ENCODE results near the gene MACF1.
A peak's percentile ranks its signal among the peaks of the same experiment; 100 is the strongest.
"Not testable (repeated sequence)": the region's sequence is repeated elsewhere in the genome, so short reads cannot be mapped to it uniquely, and the experiment has no call there.

The MACF1 gene, protein sequence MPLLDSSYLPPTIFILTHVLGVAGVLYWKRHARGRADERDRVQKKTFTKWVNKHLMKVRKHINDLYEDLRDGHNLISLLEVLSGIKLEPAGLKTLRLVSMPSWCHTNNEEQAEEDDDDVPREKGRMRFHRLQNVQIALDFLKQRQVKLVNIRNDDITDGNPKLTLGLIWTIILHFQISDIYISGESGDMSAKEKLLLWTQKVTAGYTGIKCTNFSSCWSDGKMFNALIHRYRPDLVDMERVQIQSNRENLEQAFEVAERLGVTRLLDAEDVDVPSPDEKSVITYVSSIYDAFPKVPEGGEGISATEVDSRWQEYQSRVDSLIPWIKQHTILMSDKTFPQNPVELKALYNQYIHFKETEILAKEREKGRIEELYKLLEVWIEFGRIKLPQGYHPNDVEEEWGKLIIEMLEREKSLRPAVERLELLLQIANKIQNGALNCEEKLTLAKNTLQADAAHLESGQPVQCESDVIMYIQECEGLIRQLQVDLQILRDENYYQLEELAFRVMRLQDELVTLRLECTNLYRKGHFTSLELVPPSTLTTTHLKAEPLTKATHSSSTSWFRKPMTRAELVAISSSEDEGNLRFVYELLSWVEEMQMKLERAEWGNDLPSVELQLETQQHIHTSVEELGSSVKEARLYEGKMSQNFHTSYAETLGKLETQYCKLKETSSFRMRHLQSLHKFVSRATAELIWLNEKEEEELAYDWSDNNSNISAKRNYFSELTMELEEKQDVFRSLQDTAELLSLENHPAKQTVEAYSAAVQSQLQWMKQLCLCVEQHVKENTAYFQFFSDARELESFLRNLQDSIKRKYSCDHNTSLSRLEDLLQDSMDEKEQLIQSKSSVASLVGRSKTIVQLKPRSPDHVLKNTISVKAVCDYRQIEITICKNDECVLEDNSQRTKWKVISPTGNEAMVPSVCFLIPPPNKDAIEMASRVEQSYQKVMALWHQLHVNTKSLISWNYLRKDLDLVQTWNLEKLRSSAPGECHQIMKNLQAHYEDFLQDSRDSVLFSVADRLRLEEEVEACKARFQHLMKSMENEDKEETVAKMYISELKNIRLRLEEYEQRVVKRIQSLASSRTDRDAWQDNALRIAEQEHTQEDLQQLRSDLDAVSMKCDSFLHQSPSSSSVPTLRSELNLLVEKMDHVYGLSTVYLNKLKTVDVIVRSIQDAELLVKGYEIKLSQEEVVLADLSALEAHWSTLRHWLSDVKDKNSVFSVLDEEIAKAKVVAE (N-terminal part only)

GRCh38 chr1:39204441-39205081 is at the start of gene MACF1:
MACF1 (plus strand) TSS chr1:39204695; CDS start chr1:39205023, 328 bp downstream.
- peak; percentile 30 for DNase-seq (ENCODE audit: low spot score)

- DNase-seq (ENCODE audit: low spot score), result no peak
Observed at GRCh38 chr1:39157304-39157703, 47.2 kb upstream of the MACF1 start.

DNA sequence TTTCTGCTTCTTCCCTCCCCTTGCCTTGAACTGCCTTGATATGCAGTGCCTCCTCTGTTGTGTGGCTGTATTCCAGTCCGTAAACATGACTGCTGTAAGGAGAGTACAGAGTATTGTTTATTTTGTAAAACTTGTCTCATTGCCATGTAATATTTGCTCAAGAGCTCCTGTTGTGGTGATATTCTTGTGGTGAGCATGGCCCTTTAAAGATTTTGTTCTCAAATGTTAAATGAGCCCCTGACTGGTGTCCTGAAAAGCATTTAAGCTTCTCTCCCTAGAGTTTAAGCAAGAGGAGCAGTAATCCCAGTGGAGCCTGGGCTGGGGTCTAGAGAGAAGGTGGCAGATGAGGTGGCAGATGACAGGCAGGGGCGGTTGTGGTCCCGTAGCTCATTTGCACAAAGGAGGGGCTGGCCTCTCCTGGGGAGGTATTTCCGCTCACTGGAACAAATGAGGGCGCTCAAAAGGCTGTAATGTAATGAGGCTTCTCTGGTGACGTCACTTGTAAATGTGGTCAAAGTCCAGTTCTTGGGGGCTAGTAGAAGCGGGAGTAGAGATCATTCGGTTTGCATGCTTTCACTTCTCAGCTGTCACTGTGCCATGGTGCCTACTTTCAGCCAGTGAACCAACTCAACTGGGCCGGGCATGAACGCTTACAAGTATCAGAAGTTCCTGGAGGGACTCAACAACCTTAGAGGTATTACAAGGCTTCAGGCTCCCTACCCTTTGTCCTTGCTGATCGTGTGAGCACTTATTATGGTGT is 46.0 kb upstream of the MACF1 start:
- DNase-seq (ENCODE audit: low spot score), result no peak

DNA sequence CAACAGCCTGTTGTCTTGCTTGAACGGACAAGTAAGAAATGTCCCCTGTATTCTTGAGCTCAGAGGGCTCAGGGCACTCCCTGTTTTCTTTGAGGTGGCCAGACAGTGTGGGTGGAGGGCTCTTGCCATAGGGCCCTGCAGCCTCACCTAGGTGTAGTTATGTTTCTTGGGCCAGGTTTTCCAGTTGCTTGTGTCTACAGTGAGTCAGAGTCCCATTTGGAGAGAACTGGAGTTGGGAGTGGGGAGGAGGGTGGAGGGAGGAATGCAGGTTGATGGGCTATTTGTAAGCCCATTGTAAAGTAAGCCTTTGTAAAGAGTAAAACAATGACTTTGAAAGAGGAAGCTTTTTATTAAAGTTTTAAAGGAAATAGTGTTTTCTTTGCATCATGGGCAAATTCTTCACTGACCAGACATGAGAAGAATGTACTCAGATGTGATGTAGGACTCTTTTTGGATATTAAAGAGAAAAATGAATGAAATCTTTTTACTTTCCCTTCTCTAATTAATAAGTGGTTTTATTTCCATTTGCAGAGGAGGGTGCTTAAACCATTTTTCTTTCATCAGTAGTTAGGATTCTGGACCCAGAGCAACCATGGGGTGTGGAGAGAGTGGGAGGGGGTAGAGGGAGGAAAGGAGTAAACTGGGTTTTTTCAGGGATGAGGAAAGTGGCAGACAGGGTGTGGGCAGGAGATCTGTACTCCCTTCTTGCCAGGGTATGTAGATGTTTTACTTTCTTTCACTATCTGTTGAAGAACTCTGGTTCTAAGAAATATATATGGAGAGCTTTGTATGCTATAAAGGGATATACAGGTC is 45.1 kb upstream of the MACF1 start:
- no peak for DNase-seq (ENCODE audit: low spot score)

DNA sequence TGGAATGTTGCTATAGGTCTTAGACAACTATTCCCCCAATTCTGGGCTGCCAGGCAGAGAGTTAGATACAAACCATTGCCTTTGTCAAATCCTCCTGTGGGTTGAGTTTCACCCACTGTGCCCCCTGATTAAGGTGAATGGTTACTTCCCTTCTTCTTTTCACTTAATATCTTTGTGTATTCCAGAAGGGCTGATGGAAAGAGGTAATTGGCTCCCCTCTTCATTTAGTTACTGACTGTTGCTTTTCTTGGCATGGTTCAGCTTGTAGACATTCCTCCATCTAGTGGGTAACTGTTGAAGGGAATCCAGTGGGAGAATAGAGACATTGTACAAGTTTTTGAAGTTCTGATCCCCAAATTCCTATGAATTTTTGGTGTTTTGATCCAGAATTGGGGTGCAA is 43.8 kb upstream of the MACF1 start:
- DNase-seq (ENCODE audit: low spot score), result no peak

DNA sequence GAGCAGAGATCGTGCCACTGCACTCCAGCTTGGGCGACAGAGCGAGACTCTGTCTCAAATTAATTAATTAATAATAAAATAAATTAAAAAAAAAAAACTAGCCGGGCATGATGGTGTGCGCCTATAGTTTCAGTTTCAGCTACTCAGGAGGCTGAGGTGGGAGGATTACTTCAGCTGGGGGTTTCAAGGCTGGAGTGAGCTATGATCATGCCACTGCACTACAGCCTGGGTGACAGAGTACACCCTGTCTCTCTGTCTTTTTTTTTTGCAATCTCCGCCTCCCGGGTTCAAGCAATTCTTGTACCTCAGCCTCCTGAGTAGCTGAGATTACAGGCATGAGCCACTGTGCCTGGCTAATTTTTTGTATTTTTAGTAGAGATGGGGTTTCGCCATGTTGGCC is 42.7 kb upstream of the MACF1 start:
- not testable (repeated sequence) for DNase-seq (ENCODE audit: low spot score)

GRCh38 chr1:39163469-39163868 is 41.0 kb upstream of the MACF1 start:
- DNase-seq (ENCODE audit: low spot score), result no peak

- no peak for DNase-seq (ENCODE audit: low spot score)
Observed at GRCh38 chr1:39164256-39164655, 40.2 kb upstream of the MACF1 start.

DNA sequence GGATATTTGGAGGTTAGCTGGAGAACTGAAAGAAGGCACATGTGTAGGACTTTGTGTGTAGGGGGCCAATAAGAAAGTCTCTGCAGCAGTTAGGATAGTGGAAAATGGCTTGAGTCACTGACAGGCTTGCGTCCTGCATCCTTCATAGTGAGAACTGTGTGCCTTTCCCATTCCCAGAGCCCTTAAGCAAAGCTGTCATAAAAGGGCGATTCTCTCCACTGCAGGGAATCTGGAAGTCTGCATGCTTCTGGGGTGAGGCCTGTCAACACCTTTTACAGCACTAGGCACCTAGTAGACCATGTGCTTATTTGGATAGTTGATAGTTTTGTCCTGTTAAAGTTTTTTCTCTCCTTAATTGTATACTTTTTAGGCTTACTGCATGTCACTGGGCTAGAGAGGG is 39.4 kb upstream of the MACF1 start:
- DNase-seq (ENCODE audit: low spot score), result no peak

DNA sequence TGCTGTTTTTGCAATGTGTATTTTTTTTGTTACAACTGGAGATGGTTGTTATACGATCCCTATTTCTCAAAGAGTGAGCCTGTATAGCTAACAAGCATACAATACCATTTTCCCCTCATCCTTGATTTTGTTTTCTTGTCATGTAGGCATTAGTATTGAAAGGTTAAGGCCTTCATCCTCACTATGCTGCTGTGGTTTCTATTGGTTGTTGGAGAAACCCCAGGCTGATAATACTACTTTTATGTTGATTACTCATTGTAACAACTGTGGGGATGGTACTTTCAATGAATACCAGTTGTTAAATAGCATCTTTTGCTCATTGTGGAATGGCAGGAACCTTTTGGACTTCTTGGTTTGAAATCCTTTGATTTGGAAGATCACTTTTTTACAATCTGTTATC is 39.0 kb upstream of the MACF1 start:
- DNase-seq (ENCODE audit: low spot score), result no peak

DNA sequence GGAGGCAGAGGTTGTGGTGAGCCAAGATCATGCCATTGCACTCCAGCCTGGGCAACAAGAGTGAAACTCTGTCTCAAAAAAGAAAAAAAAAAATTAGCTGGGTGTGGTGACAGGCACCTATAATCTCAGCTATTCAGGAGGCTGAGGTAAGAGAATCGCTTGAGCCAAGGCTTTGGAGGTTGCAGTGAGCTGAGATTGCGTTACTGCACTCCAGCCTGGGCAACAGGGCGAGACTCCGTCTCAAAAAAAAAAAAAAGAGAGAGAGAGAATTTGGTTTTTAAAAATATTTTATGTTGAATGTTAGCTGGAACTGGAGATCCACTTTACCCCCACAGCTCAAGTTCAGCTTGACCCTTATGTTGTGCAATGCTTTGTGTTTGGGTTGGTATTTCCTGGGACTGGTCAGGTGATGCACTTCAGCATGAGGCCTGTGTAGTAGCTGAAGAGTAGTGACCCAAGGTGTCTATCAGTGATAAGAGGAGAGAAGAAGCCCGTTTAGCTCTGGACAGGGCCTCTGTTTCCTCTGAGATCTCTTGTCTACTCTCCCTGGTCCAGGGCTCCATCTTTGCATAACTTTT is 36.8 kb upstream of the MACF1 start:
- DNase-seq (ENCODE audit: low spot score), result no peak

- no peak for DNase-seq (ENCODE audit: low spot score)
Observed at GRCh38 chr1:39168301-39169080, 36.0 kb upstream of the MACF1 start.

- no peak for DNase-seq (ENCODE audit: low spot score)
Observed at GRCh38 chr1:39170731-39171667, 33.5 kb upstream of the MACF1 start.

- no peak for DNase-seq (ENCODE audit: low spot score)
Observed at GRCh38 chr1:39173119-39173994, 31.1 kb upstream of the MACF1 start.

GRCh38 chr1:39173995-39174380 is 30.5 kb upstream of the MACF1 start:
- DNase-seq (ENCODE audit: low spot score), result no peak

DNA sequence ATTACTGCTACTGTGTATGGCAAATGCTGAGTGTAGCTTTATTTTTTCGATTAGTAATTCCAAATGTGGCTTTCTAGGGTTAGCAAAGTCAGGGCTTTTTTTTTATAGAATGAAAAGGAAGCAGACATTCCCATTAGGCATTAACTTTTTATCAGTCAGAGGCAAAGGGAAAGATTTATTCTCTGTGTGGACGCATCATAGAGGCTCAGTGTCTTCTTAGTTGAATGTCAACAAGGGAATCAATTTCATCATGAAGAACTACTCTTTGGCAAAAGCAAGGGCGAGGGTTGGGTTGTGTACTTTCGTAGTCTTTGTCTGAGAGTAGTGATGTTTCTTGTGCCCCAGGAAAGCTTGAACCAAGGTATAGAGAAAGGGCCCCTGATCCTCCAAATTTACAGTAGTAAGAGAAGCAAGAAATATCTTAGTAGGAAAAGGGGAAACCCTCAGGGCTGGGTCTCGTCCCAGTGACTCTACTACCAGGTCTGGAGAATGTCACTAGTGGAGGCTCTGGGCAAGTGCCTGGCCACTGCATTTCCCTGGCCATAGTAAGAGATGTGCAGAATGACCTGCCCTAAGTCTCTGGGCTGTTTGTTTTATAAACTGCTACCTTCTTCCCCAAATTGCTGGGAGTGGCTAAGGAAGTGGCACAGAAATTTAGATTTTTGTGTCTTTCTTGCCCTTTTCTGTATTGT is 30.0 kb upstream of the MACF1 start:
- no peak for DNase-seq (ENCODE audit: low spot score)

All from CD4-positive, alpha-beta T cell treated with Interleukin-6 at 100 ng/mL for 8 hours (primary cell).